NCI-H345 treated with DMSO at 0.1 percent for 48 hours (cell line): ENCODE data around the gene HCK.

Experiments used
- DNase-seq: peaks from one replicate; lab custom pipeline; 2025; ENCODE audit not compliant: unreplicated experiment; lab: John Stamatoyannopoulos, UW

The HCK gene

DNA sequence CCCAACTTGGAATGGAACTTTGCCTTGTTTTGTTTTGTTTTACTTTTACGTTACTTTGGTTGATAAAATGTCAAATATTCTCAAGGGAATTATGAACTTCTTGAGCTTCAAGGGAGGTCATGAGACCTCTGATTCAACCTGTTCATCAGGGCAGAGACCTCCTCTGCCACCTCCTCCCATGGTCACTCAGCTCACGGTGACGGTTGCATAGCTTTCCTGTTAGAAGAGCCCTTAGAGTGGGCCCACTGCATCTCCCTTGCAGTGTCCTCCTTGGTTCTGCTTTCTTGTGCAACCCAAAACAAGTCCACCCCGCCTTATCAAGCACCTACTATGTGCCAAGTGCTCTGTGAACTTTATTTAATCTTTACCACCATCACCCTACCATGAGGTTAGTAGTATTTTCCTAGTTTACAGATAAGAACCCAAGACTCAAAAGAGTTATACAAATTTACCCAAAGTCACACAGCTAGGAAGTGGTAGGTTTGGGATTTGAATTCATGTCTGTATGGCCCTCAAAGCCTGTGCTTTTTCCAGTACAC lies 72.9 kb downstream of the HCK start:
- no peak for DNase-seq

DNA sequence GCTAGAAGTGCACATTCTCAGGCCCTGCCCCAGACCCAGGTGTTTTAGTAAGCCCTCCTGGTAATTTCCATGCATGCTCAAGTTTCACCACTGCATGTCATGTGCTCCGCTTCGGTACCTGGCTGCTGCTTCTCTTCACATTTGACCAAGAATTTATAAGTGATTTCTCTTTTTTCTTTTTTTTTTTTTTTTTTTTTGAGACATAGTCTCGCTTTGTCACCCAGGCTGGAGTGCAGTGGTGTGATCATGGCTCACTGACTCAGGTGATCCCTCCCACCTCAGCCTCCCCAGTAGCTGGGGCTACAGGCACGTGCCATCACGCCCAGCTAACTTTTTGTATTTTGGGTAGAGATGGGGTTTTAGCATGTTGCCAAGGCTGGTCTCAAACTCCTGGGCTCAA lies 73.5 kb downstream of the HCK start:
- no peak for DNase-seq

DNA sequence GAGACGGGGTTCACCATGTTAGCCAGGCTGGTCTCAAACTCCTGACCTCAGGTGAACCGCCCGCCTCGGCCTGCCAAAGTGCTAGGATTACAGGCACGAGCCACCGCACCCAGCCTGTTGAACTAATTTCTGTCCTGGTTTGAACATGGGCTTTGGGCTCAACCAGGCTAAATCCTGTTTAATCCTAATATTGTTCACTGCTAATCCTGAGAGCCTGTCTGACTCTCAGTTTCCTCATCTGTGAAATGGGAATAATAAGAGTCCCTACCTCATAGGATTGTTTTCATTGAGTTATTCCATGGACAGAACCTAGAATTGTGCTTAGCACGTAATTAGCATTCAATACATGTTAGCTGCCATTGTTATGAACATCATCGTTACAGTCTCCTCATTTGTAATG lies 74.9 kb downstream of the HCK start:
- DNase-seq: no peak

DNA sequence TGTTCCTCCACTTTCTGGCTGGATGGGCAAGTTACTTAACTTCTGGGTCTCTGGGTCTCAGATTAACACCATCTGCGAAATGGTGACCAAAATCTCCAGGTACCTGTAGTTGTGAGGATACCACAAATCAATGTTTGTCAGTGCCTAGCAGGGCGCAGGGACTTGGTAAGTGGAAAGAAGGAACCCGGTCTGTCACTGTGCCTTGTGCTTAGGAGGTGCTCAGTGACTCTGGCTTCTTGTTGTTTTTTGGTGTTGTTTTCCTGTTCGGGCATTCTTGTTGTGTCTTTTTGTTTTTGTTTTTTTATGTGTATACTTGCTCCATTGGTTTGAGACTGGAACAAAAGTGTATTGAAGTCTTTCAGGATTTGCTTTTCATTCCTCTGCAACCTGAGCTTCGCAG lies 75.3 kb downstream of the HCK start:
- no peak for DNase-seq

DNA sequence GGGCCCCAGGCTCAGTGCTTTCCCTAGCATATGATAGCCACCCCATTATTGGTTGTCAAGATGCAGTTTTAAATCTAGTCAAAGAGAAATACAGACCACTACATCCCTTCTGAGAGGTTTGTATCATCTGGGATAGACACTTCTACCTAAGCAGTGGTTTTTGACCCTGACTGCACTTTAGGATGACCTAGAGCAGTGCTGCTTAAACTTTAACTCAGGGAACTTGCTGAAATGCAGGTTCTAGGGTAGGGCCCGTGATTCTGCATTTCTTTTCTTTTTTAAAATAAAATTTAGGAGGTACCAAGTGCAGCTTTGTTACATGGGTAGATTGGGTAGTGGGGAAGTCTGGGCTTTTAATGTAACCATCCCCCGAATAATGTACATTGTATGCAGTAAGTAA lies 76.1 kb downstream of the HCK start:
- DNase-seq: no peak

DNA sequence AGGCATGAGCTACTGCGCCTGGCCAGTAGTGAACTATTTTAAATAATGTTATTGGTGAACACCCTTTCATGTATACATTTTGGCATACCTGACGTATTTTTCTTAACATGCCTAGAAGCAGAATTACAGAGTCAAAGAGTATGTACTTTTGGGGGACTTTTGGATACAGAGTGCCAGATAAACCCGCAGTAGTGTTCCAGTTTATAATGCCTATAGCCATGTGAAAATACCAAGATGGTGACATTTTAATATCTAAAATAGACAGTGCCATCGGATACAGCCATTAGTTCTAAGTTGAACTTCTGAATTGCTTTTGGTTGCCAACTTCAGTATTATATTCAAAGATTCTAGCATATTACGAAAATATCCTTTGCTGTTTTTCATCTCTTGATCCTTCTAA lies 77.8 kb downstream of the HCK start:
- no peak for DNase-seq

DNA sequence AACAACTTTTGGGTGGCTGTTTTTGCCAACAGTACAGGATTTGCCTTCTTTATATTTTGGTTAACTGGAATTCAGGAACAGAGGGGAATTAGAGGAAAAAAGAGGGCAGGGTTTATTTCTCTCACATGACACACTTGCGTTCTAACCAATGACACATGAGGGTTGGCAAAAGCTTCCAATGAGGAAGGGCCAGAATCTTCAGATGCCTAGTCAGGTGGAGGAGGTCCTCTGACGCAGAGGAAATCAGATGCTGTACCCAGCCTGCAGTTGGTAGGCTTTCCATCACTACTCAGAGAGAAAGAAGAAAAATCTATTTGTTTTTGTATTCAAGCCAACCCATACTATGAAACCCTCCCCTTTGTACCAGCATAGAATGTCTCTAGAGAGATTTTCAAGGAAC lies 78.3 kb downstream of the HCK start:
- no peak for DNase-seq

DNA sequence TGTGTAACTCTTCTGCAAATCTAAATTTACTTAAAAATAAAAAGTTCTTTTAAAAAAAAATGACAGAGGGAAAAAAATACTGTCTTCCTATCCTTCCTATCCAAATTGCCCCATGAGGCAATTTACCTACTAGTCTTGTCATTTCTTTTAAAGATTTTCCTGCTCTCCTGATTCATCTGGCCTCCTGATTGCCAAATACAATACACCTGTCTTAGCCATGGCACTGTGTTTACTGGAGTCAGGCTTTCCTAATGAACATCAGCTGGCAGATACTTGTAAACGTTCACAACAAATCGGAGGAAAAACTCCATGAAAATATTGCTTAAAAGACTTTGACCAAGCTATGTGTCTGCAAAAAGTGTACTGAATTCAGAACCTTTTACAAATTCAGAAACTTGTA lies 78.9 kb downstream of the HCK start:
- DNase-seq: no peak

DNA sequence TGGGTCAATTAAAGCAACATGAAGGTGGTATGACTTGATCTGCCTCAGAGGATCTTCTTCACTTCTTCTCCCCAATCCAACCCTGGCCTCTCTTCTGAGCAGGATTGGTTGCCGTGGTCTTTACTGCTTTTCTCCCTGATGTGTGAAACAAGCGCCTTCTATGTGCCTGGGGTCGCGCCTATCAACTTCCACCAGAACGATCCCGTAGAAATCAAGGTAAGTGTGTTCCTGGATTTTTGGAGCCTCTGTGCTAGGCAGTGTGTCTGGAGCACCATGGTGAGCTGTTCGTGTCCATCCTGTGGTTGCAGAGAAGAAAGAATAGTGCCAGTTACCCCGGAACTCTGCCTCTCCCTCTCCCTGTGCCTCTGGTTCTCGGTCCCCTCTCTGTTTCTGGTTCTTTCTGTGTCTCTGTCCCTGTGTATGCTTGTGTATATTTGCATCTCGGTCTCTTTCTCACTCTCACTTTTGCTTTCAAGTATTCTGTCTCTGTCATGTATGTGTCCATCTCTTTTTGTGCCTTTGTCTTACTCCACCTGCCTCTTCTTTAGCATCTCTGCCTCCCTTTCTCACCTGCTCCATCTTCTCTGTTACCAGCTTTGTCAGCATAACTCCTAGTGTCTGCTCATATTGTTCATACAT lies 81.0 kb downstream of the HCK start:
- DNase-seq: no peak

DNA sequence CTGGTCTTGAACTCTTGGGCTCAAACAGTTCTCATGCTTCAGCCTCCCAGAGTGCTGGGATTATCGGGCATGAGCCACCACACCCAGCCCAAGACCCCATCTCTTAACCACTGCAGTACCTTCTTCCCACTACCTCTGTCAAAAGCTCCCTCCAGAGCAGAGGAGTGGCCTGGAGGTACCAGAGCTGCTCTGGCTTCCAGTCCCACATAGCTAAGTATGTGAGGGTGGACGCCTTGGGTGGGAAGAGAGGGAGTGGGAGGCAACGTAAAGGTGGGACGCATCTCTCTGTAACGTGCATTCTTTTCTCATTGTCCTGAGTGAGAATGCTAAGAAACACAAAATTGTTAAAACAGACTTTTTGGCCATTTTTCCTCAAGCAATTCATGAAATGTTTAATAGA lies 82.0 kb downstream of the HCK start:
- DNase-seq: no peak

DNA sequence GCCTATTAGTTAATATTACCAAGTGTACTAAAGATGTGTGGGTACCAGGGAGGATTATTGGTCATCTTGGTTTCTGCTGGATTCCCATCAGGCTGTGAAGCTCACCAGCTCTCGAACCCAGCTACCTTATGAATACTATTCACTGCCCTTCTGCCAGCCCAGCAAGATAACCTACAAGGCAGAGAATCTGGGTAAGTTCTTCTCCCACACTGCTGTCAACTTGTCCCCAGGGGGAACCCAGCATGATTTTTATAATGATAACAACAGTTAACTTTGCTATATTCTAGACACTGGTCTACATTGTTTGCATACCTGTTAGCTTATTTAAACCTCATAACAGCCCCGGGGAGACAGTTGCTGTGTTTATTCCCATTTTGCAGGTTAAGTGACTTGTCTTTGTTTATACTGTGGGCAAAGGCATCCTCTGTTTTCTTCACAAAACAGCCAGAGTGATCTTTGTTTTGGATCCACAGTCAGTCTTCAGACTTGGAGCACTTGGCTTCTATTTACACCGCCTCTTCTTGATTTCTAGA lies 84.0 kb downstream of the HCK start:
- no peak for DNase-seq

DNA sequence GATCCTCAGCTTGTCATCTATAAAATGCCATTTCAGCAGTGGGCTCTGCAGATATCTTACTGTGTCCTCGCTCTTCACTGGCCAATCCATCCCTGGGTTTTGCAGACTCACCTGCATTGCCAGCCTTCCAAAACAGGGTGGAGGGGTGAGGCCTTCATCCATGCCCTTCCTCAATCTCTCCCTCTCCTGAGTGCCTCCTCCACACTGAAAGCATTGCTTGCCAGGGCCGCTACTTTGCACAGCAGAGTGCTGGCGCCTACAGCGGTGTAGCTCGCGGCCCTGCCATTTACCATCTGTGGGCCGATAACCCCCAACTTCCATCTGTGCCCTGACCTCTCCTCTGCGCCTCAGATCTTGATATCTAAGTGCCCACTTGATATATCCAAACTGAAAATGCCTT lies 86.9 kb downstream of the HCK start:
- no peak for DNase-seq

DNA sequence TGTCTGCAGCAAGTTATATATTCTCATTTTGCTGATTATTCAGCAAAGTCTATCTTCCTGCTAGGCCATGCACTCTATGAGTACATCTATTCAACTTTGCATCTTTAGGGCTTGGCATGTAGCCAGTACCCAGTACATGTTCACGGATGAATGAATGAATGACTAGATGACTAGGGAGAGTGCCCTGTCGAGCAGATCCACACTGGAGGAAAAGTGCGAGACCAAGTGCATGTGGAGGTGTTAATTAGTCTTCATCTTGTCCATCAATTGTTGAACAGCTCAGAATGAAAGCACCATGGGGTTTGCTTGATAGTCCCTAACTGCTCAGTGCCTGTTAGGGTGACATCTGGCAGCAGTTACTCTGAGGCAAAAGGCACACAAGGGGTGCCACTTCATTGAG lies 87.9 kb downstream of the HCK start:
- DNase-seq: peak; percentile 96

DNA sequence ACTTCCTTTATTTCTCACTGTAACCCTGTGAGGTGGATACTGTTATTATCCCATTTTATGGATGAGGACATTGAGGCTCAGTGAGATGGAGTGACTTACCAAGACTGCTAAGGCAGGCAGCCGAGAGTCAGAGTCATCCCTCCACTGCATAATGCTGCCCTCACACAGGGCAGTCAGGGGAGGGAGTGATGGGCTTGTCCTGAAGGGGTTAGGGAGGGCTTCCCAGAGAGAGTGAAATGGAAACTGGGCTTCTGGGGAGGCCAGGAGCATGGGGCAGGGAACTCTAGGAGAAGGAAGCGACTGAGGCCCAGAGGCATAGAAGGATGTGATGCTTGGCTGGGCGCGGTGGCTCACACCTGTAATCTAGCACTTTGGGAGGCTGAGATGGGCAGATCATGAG lies 88.6 kb downstream of the HCK start:
- DNase-seq: no peak

DNA sequence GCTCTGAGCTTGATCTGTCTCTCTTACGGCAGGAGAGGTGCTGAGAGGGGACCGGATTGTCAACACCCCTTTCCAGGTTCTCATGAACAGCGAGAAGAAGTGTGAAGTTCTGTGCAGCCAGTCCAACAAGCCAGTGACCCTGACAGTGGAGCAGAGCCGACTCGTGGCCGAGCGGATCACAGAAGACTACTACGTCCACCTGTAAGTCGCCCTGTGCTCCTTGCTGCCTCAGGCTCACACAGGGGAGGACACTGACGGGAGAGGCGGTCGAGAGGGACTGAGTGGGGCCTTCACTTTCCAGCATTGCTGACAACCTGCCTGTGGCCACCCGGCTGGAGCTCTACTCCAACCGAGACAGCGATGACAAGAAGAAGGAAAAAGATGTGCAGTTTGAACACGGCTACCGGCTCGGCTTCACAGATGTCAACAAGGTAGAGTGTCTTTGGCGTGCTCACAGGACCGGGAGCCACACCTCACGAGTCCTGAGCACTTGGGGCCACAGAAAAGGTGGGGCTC lies 89.5 kb downstream of the HCK start:
- no peak for DNase-seq

DNA sequence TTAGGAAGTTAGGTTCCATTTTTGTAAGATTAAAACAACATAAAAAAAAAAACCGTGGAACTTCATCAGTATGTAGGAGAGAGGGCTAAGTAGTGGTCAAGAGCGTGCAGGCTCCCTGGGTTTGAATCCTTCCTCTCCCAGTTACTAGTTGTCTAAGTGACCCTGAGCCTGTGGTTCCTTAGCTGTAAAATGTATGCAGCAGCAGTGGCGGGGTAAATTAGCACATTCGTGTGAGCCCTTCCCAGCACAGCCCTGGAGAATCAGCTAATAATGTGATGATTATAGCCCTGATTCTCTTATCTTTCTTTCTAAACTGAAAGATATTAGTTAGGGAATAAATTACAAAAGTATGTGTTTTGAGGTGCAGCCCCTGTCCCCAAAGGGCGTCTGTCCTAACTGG lies 90.0 kb downstream of the HCK start:
- no peak for DNase-seq

DNA sequence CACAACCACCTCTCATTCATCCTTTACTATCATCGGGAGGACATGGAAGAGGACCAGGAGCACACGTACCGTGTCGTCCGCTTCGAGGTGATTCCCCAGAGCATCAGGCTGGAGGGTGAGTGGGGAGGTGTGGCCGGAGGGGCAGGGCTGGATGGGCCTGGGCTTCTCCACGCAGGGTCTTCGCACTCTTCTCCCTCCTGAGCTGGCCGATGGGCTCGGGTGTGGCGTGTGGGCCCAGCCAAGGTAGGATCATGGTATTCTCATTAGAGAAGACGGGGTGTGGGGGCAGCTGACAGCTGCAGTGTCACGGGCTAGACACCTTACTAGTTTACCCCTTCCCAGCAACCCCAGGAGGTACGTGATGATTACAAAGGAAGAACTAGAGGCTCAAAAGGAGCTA lies 90.9 kb downstream of the HCK start:
- no peak for DNase-seq

DNA sequence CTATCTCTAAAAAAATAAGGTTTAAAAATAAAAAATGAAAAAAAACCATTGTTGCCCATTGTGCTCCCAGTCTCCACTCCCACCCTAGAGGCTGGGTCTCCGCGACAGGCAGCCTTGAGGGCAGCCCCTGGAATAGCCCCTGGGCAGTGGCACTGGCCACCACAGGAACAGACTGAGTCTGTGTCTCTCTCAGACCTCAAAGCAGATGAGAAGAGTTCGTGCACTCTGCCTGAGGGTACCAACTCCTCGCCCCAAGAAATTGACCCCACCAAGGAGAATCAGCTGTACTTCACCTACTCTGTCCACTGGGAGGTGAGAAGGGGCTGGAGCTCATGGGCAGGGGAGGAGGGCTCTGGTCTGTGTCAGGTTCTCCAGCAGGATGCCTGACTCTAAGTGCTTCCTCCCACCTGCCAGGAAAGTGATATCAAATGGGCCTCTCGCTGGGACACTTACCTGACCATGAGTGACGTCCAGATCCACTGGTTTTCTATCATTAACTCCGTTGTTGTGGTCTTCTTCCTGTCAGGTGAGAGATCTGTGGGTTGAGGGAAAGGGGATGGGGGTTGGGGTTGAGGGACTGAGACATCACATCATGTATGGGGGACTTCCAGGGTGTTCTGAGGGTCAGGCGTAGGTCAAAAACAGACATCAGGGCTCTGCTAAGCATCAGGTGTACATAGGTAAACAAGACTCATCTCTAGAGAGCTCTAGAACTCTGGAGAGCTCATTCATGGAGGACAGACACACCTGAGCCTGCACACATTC lies 93.0 kb downstream of the HCK start:
- DNase-seq: no peak

DNA sequence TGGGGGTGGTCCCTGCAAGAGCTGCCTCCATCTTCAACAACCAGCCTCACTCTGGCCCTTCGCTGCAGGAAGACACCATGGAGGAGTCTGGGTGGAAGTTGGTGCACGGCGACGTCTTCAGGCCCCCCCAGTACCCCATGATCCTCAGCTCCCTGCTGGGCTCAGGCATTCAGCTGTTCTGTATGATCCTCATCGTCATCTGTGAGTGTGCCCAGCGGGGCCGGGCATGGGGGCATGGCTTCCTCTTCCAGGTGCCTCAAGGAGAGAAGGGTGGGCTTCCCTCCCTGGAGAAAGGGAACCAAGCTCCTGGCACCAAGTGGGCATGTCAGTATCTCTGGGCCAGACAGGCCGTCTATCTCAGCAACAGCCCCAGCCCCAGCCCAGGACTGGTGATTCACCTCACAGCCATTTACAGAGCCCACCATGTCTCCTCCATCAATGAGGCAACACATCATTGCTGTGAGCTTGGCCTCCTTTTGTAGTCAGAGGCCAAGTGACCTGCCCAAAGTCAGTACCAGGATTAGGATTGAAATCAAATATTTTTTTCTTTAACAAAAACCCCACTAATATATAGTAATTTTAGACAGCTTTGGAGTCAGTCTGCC lies 97.6 kb downstream of the HCK start:
- no peak for DNase-seq

DNA sequence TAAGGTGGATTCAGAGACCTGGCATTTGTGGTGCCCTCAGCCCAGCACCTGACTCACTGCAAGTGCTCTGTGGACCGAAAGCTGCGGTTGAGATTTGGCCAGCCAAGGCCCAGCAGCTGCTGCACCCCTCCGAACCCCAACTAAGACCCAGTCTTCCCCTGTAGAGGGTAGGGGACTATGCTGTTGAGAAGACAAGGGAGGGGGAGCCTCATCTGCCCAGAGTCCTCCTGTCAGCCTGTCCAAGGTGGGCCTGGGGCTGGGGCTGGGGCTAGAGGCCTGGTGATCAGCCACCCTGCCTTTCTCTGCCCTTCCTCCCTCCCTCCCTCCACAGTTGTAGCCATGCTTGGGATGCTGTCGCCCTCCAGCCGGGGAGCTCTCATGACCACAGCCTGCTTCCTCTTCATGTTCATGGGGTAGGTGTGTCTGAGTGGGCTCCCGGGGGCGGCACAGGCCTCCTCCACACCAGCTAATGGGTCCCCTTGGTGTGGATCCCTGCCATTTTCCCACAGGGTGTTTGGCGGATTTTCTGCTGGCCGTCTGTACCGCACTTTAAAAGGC lies 98.3 kb downstream of the HCK start:
- DNase-seq: no peak
